GM19467 (cell line): Measurements from ENCODE around the gene GYS2.

ENCODE experiments used
- ATAC-seq: cut with Tn5 transposase; IDR thresholded peaks from one replicate; pipeline ENCODE4 v1.9.1; 2021; ENCODE audit warnings: mild to moderate bottlenecking, moderate library complexity; ENCODE audit not compliant: unreplicated experiment

GYS2 gene

GRCh38 chr12:21509768-21510167, 94.9 kb downstream of the GYS2 start:
- peak; percentile 93 for ATAC-seq

- no peak for ATAC-seq
These were observed 96.8 kb downstream of the GYS2 start for GRCh38 chr12:21507849-21508248.

- ATAC-seq = no peak
These were observed 98.8 kb downstream of the GYS2 start for GRCh38 chr12:21505888-21506287.

- no peak for ATAC-seq
These were observed 101.8 kb downstream of the GYS2 start for GRCh38 chr12:21502872-21503271.

GRCh38 chr12:21502164-21502496, 102.5 kb downstream of the GYS2 start:
- ATAC-seq = no peak

- ATAC-seq = peak; percentile 98
These were observed 103.1 kb downstream of the GYS2 start, which contains the start of the genes GOLT1B and RECQL for GRCh38 chr12:21501258-21502163. Gene GOLT1B (plus strand): TSS chr12:21501789. CDS start chr12:21501924, 135 bp downstream. Gene RECQL (minus strand): TSS chr12:21501635. CDS start chr12:21499570, 2,065 bp downstream.

- ATAC-seq = peak; percentile 4
These were observed 103.8 kb downstream of the GYS2 start for GRCh38 chr12:21500786-21501257.

- ATAC-seq = no peak
These were observed 104.9 kb downstream of the GYS2 start for GRCh38 chr12:21499765-21500164.
